IPS DF 4.7 (cell line): ENCODE results near the gene ZWILCH.
"Not testable (repeated sequence)": the region's sequence is repeated elsewhere in the genome, so short reads cannot be mapped to it uniquely, and the experiment has no call there.

Experiments used
- DNase-seq: peaks from one replicate; pipeline ENCODE4 v3.0.0-alpha.2; 2013; ENCODE audit warnings: low spot score; ENCODE audit errors: extremely low read depth

ZWILCH gene

GRCh38 chr15:66580643-66581042 is 75.5 kb downstream of the ZWILCH start:
- no peak for DNase-seq

DNA sequence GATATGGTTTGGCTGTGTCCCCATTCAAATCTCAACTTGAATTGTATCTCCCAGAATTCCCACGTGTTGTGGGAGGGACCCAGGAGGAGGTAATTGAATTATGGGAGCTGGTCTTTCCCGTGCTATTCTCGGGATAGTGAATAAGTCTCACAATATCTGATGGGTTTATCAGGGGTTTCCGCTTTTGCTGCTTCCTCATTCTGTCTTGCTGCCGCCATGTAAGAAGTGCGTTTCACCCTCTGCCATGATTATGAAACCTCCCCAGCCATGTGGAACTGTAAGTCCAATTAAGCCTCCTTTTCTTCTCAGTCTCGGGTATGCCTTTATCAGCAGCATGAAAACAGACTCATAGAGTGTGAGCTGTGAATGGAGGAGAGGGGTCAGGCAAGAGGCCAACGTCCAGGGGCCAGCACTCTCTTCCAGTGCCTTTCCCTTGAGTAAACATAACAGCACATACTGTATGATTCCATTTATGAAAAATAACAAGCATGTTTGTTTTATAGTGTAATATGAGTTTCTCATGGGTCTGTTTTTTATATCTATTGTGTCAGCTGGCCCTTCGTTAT is 76.9 kb downstream of the ZWILCH start:
- no peak for DNase-seq

DNA sequence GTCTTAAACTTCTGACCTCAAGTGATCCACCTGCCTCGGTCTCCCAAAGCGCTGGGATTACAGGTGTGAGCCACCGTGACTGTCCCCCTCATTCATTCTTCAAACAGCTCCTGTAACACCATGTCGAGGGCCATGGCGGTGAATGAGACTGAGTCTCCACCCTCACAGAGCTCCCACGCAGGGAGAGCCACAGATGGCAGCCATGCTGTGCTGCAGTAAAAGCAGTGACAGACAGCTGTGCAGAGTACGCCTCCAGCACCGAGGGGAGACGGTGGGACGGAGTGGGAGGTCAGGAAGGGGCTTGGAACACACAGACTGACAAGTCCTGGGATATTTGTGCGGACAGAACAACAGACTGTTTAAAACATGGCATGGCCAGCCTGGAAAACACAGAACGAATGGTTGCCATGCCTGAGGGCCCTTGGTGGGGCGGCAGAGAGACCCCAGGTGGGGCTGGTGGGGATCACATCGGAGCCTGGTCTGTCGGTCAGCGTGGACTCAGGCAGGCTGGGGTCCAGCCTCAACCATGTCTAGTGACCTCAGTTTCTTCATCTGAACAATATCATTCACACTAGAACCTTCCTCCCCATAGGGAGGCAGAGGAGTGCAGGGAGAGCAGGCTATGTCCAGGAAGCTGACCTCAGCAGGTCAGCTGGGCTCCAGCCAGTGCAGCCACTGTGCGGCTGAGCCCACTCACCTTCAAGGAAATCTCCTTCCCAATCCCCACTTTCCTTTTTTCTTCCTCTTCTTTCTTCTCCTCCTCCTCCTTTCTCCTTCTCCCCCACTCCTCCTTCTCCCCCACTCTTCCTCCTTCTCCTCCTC is 81.2 kb downstream of the ZWILCH start:
- DNase-seq = no peak

DNA sequence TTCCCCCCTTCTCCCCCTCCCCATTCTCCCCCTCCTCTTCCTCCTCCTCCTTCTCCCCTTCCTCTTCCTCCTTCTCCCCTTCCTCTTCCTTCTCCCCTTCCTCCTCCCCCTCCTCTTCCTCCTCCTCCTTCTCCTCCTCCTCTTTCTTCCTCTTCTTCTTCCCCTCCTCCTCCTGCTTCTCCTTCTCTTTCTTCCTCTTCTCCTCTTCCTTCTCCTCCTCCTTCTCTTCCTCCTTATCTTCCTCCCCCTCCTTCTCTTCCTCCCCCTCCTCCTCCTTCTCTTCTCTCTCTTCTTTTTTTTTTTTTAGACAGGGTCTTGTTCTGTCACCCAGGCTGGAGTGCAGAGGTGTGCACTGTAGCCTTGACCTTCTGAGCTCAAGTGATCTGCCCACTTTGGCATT is 81.9 kb downstream of the ZWILCH start:
- DNase-seq = no peak

- DNase-seq = no peak
These were observed 82.6 kb downstream of the ZWILCH start for GRCh38 chr15:66587749-66588148.

DNA sequence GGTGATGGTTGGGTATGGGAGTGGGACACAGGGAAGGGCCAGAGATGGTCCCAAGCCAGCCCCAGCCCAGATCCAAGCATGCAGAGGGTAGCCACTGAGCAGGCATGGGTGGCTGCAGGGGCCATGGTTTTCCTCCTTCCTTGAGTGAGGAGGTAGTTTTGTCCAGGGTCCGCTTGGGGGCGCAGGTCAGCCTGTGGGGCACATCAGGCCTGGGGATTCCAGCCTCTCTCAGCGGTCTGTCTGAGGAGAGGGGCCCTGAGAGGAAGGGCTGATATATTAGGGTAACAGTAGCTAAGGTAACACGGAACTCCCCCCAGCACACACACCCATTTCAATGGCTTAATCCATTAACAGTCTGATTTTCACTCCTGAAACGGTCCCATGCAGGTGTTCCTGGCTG is 83.4 kb downstream of the ZWILCH start:
- no peak for DNase-seq

DNA sequence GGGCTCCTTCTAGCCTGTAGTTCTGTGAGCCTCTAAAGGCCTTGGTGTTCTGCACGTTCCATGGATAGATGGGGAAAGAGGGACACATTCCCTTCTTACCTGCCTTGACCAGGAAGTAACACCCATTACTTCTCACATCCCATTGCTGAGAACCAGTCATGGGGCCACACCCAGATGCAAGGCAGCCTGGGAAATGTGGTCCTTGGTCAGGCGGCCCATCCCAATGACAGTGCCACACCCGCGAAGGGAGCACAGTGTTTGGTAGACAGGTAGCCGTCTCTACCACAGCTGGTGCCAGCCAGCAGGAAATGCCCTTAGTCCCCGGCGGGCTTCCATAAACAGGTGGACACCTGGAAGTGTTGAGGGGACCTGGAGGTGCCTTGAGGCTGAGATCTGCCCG is 83.8 kb downstream of the ZWILCH start:
- no peak for DNase-seq

DNA sequence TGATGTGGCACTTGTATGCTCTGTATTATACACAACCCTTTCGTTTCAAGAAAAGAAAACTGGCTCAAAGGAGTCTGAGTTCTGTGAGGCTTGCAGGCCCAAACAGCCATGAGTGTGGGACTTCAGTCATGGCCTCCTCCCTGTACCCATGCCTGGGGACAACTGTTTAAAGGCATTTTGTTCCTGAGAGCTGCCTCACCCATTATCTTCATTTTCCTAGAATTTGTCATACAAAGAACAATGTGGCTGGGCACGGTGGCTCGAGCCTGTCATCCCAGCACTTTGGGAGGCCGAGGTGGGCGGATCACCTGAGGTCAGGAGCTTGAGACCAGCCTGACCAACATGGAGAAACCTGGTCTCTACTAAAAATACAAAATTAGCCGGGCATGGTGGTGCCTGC is 84.3 kb downstream of the ZWILCH start:
- DNase-seq = not testable (repeated sequence)

- DNase-seq = no peak
These were observed 85.3 kb downstream of the ZWILCH start for GRCh38 chr15:66590435-66590834.

DNA sequence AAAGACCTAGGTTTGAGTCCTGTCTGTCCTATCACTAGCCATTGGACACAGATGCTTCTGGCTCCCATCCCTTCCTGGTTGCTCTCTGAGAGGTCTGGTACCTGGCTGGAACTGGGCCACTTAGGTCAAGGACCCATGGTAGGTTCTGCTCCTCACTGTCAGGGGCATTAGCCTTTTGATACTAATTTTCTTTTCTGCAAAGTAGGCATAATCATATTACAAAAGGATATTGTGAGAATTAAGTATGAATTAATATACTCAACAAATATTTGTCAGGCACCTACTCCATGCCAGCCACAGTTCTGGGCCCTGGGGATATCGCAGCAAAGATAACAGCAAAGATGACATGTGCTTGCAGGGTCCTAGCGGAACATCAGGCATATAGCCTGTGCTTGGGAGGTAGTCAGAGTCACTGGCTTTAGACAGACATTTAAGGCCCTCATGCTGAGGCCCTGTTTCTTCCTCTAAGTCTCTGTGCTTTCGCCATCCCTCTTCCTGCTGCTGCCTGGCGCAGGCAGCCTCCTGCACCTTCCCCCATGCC is 86.3 kb downstream of the ZWILCH start:
- DNase-seq = no peak

DNA sequence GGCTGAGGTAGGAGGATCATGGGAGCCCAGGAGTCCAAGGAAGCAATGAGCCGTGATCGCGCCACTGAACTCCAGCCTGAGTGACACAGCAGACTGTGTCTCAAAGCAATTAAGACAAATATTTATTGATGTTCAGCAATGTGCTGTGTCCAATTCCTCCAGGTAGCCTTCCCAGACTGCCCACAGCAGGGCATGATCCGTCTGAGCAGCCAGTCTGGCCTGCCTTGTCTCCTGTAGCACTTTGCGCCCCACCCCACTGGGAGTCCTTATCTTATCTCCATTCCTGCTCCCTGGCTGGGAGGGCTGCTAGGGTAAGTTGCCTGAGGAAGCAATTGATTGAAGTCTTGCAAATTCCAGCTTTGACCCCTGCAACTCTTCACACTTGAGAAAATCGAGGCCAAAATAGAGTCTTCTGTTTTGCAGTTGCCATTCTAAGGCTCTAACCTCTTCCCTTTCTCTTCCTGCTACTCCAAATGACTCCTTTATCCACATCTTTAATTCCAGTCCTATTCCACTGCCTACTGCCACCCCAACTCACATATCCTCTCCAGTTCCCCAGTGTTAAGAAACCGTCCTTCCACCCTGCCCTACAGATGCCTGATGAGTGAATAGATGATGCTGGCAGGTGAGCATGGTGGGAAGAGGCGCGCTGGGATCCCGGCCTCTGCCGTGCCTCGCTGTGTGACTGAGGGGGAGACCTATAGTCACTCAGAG is 87.5 kb downstream of the ZWILCH start:
- DNase-seq = no peak

DNA sequence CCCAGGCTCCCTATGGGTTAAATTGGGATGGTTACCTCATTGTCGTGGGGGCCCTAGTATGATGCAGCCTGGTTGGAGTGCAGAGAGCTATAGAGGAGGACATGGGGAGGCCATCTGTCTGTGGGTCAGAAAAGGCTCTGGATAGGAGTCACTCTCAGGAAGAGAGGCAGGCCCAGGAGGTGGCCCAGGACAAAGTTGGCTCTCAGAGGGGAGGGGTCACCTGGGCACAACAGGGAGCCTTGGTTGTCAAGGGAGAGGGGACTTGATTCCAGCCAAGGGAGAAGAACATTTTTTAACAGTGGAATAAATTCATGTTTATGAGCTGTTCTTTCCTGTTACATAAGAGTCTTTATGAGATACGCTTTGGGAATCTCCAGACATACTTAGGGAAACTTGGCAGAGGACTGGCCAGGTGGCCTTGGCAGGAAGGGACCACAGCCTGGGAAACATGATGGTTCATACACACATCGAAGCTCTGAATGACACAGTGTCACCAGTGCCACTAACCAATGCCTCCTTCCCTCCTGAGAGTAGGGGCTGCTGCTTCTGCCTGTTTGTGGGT is 88.2 kb downstream of the ZWILCH start:
- no peak for DNase-seq

GRCh38 chr15:66594344-66594743 is 89.2 kb downstream of the ZWILCH start:
- no peak for DNase-seq

DNA sequence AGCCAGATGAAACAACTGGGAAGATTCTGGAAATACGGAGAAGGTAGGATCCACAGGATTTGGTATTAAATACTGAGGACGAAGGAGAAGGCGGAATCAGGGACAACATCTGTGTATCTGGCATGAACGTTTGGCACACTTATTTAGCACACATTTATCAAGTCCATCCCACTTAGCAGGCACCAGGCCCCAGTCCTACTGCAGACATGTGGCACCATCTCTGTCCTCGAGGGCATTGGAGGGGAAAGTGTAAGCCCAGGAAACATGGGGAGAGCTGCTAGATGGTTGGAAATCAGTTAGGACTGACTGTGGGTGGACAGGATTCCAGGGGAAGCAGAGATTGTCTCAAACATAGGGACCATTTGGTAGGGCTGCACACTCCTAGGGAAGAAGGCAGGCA is 89.7 kb downstream of the ZWILCH start:
- no peak for DNase-seq

DNA sequence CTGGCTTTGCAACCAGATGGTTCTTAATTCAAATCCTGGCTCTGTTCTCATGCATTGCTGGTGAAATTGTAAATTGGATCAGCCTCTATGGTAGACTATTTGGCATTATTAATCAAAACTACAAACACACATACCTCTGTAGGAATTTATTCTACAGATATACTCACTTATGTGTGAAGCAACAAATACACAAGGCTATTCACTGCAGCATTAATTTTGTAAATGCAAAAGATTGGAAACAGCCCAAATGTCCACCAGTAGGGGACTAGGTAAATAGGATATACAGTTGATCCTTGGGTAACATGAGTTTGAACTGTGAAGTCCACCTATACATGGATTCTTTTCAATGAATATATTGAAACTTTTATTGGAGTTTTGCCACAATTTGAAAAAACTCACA is 90.2 kb downstream of the ZWILCH start:
- DNase-seq = no peak

GRCh38 chr15:66595931-66596545 is 90.9 kb downstream of the ZWILCH start:
- no peak for DNase-seq

DNA sequence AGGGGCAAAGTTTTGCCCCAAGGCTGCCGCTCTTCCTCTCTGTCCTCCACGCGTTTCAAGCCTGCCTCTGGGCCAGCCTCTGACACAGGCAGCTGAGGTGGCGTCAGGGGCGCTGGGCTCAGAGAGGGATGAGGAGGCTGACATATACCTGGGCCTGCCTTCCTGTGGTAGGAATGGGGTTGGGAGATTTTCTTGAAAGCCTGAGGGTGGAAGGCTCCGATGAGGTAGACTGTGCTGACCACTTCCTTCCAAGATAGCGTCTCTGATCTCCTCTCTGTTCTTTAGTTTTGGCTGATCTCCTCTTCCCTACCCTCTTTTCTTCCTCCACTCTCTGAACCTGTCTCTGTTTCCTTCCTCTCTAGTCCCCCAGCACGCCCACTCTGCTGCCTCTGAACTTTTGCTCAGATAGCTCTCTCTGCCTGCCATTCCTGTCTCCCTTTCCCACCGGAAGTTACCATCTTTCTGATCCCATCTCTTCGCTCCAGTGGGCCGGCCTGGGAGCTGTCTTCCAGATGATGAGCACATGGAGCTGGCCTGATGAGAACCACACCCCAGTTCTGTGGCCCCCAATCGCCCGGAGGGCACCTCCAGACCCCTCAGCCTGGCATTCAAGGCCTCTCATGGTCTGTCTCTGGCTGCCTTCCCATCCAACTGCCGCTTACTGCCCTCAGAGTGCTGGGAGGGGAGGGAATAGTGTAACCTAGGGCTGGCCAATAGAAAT is 93.1 kb downstream of the ZWILCH start:
- no peak for DNase-seq
